Putamen (tissue), 1 donor: ENCODE results near the gene TACO1.
A peak's percentile ranks its signal among the peaks of the same experiment; 100 is the strongest.

ENCODE experiments used
- DNase-seq: peaks from one replicate; pipeline ENCODE4 v3.0.0-alpha.2; 2016; ENCODE audit warnings: low spot score

TACO1 gene

GRCh38 chr17:63600569-63601438, at the start of gene TACO1:
TACO1 (plus strand) TSS chr17:63600895; CDS start chr17:63601084, 189 bp downstream.
- DNase-seq, result peak; percentile 81

GRCh38 chr17:63552211-63552610, 48.5 kb upstream of the TACO1 start:
- no peak for DNase-seq

GRCh38 chr17:63555500-63556156, 45.1 kb upstream of the TACO1 start:
- DNase-seq, result no peak

GRCh38 chr17:63557416-63557815, 43.3 kb upstream of the TACO1 start:
- no peak for DNase-seq

GRCh38 chr17:63558441-63558840, 42.3 kb upstream of the TACO1 start:
- no peak for DNase-seq

GRCh38 chr17:63561819-63562218, 38.9 kb upstream of the TACO1 start:
- DNase-seq, result no peak

GRCh38 chr17:63563339-63563738, 37.4 kb upstream of the TACO1 start:
- DNase-seq, result no peak

- DNase-seq, result no peak
Observed at GRCh38 chr17:63564562-63564961, 36.1 kb upstream of the TACO1 start.

- no peak for DNase-seq
Observed at GRCh38 chr17:63567229-63567628, 33.5 kb upstream of the TACO1 start.

- no peak for DNase-seq
Observed at GRCh38 chr17:63568563-63568962, 32.1 kb upstream of the TACO1 start.

GRCh38 chr17:63571632-63572310, 28.9 kb upstream of the TACO1 start:
- no peak for DNase-seq

GRCh38 chr17:63573634-63574033, 27.1 kb upstream of the TACO1 start:
- DNase-seq, result no peak

GRCh38 chr17:63578027-63578768, 22.5 kb upstream of the TACO1 start:
- no peak for DNase-seq

GRCh38 chr17:63578769-63579111, 22.0 kb upstream of the TACO1 start:
- no peak for DNase-seq

- DNase-seq, result no peak
Observed at GRCh38 chr17:63579633-63580032, 21.1 kb upstream of the TACO1 start.

GRCh38 chr17:63587770-63588169, 12.9 kb upstream of the TACO1 start:
- no peak for DNase-seq

- DNase-seq, result no peak
Observed at GRCh38 chr17:63588797-63589196, 11.9 kb upstream of the TACO1 start.

GRCh38 chr17:63589646-63590045, 11.0 kb upstream of the TACO1 start:
- DNase-seq, result no peak

- DNase-seq, result no peak
Observed at GRCh38 chr17:63592797-63593196, 7.9 kb upstream of the TACO1 start.

- no peak for DNase-seq
Observed at GRCh38 chr17:63595132-63595531, 5.6 kb upstream of the TACO1 start.

GRCh38 chr17:63596856-63597586, 3.7 kb upstream of the TACO1 start:
- no peak for DNase-seq

GRCh38 chr17:63598281-63598680, 2.4 kb upstream of the TACO1 start:
- no peak for DNase-seq
